WTC11 (cell line): ENCODE data around the gene RPL34. TPM values are rescaled to one million over a fixed set of nuclear protein-coding genes. Genes with fewer than 3 reads are reported as not detected.

Experiments
- ATAC-seq: fragments of 200-7000 bp; cut with Tn5 transposase; 2 replicates; pipeline ENCODE4 v1.10.0; 2021; ENCODE audit warnings: mild to moderate bottlenecking, moderate library complexity
- CTCF ChIA-PET: fragments of 300-600 bp; sonication (Branson Sonifier 250); formaldehyde crosslinking; loops from one replicate; lab custom pipeline; 2021; ENCODE audit warnings: antibody characterized with exemption; lab: Charles Lee
- POLR2A ChIA-PET: fragments of 350-600 bp; sonication (Branson Sonifier 250); formaldehyde crosslinking; loops from one replicate; lab custom pipeline; 2021; ENCODE audit warnings: antibody characterized with exemption; lab: Charles Lee
- DNase-seq: peaks from one replicate; pipeline ENCODE4 v3.0.0; 2021; ENCODE audit warnings: low spot score
- H3K27ac Mint-ChIP-seq: 2 replicates; pipeline ENCODE4 v1.8.0; 2021; ENCODE audit warnings: mixed read lengths
- H3K27me3 Mint-ChIP-seq: 2 replicates; pipeline ENCODE4 v1.8.0; 2021; ENCODE audit warnings: low read depth, mild to moderate bottlenecking, moderate library complexity, mixed read lengths
- H3K36me3 Mint-ChIP-seq: 2 replicates; pipeline ENCODE4 v1.8.0; 2021; ENCODE audit warnings: mixed read lengths
- H3K4me1 Mint-ChIP-seq: 2 replicates; pipeline ENCODE4 v1.8.0; 2022; ENCODE audit warnings: mixed read lengths
- H3K4me3 Mint-ChIP-seq: 2 replicates; pipeline ENCODE4 v1.8.0; 2021; ENCODE audit warnings: mild to moderate bottlenecking, moderate library complexity, mixed read lengths
- H3K9me3 Mint-ChIP-seq: 2 replicates; pipeline ENCODE4 v1.8.0; 2021; ENCODE audit warnings: mixed read lengths
- ARID4B ChIP-seq: sonication (generic); formaldehyde crosslinking; IDR thresholded peaks from 2 replicates; pipeline ENCODE4 v1.8.0; 2023; ENCODE audit warnings: missing genetic modification reagents, mild to moderate bottlenecking, borderline replicate concordance
- ATF1 ChIP-seq: sonication (generic); formaldehyde crosslinking; IDR thresholded peaks from 2 replicates; pipeline ENCODE4 v1.8.1; 2023; ENCODE audit warnings: mild to moderate bottlenecking, moderate library complexity, missing genetic modification reagents
- ATF3 ChIP-seq: sonication (generic); formaldehyde crosslinking; conservative IDR thresholded peaks from 2 replicates; pipeline ENCODE4 v1.8.1; 2022; ENCODE audit warnings: mild to moderate bottlenecking, missing genetic modification reagents
- E2F1 ChIP-seq: sonication (generic); formaldehyde crosslinking; IDR thresholded peaks from 2 replicates; pipeline ENCODE4 v1.8.0; 2022; ENCODE audit warnings: mild to moderate bottlenecking, missing genetic modification reagents
- E2F5 ChIP-seq: sonication (generic); formaldehyde crosslinking; IDR thresholded peaks from 2 replicates; pipeline ENCODE4 v1.8.1; 2022; ENCODE audit warnings: mild to moderate bottlenecking, moderate library complexity, missing genetic modification reagents
- ETV6 ChIP-seq: sonication (generic); formaldehyde crosslinking; IDR thresholded peaks from 2 replicates; pipeline ENCODE4 v1.8.1; 2022; ENCODE audit warnings: mild to moderate bottlenecking, missing genetic modification reagents
- KAT7 ChIP-seq: sonication (generic); formaldehyde crosslinking; IDR thresholded peaks from 2 replicates; pipeline ENCODE4 v1.8.1; 2023; ENCODE audit warnings: missing genetic modification reagents, mild to moderate bottlenecking, borderline replicate concordance
- MYBL2 ChIP-seq: sonication (generic); formaldehyde crosslinking; IDR thresholded peaks from 2 replicates; pipeline ENCODE4 v1.8.1; 2023; ENCODE audit warnings: mild to moderate bottlenecking, moderate library complexity, missing genetic modification reagents
- PREB ChIP-seq: sonication (generic); formaldehyde crosslinking; IDR thresholded peaks from 2 replicates; pipeline ENCODE4 v1.8.1; 2022; ENCODE audit warnings: mild to moderate bottlenecking, missing genetic modification reagents, moderate library complexity, borderline replicate concordance
- PRRX2 ChIP-seq: fragments of 250-450 bp; sonication (Bioruptor Pico); IDR thresholded peaks from 2 replicates; pipeline ENCODE4 v1.8.0; 2021; ENCODE audit warnings: mild to moderate bottlenecking
- ZNF219 ChIP-seq: sonication (generic); formaldehyde crosslinking; IDR thresholded peaks from 2 replicates; pipeline ENCODE4 v1.8.0; 2023; ENCODE audit warnings: missing genetic modification reagents, mild to moderate bottlenecking, borderline replicate concordance
- ZNF232 ChIP-seq: sonication (generic); formaldehyde crosslinking; IDR thresholded peaks from 2 replicates; pipeline ENCODE4 v1.8.0; 2022; ENCODE audit warnings: mild to moderate bottlenecking, missing genetic modification reagents
- ZNF263 ChIP-seq: sonication (generic); formaldehyde crosslinking; IDR thresholded peaks from 2 replicates; pipeline ENCODE4 v1.8.1; 2022; ENCODE audit warnings: low read depth, mild to moderate bottlenecking, moderate library complexity, missing genetic modification reagents
- ZNF317 ChIP-seq: sonication (generic); formaldehyde crosslinking; IDR thresholded peaks from 2 replicates; pipeline ENCODE4 v1.8.1; 2023; ENCODE audit warnings: low read depth, mild to moderate bottlenecking, moderate library complexity, missing genetic modification reagents, borderline replicate concordance
- ZNF416 ChIP-seq: fragments of 250-450 bp; sonication (Bioruptor Pico); IDR thresholded peaks from 2 replicates; pipeline ENCODE4 v1.9.0; 2021; ENCODE audit warnings: mild to moderate bottlenecking, inconsistent platforms
- ZNF425 ChIP-seq: fragments of 250-450 bp; sonication (Bioruptor Pico); conservative IDR thresholded peaks from 2 replicates; pipeline ENCODE4 v1.9.0; 2021; ENCODE audit warnings: mild to moderate bottlenecking
- total RNA-seq: library from RNA; stranded (reverse); gene quantifications from 3 replicates; pipeline ENCODE4 v1.2.3, GENCODE V29; 2021
- TF ChIP-seq, protein P1 (sequence below): sonication (generic); formaldehyde crosslinking; IDR thresholded peaks from 2 replicates; pipeline ENCODE4 v1.8.1; 2023; ENCODE audit warnings: mild to moderate bottlenecking, missing genetic modification reagents
- TF ChIP-seq, protein P2 (sequence below): fragments of 250-450 bp; sonication (Bioruptor Pico); IDR thresholded peaks from 2 replicates; pipeline ENCODE4 v1.9.0; 2021; ENCODE audit warnings: mild to moderate bottlenecking
- TF ChIP-seq, protein P3 (sequence below): sonication (generic); formaldehyde crosslinking; IDR thresholded peaks from 2 replicates; pipeline ENCODE4 v1.8.1; 2022; ENCODE audit warnings: missing genetic modification reagents, borderline replicate concordance

Gene RPL34
- total RNA-seq, 1 experiment from 2014 or later, result 1,253 TPM

GRCh38 chr4:108570993-108571569 lies 49.3 kb upstream of the RPL34 start (continued):
- no peak for TF ChIP-seq ZNF425 (CRISPR knock-in tag)
- TF ChIP-seq PREB, result no peak
- no peak for TF ChIP-seq ZNF263 (CRISPR knock-in tag)
- TF ChIP-seq ZNF317, result no peak
- no peak for TF ChIP-seq KAT7 (CRISPR knock-in tag)

DNA sequence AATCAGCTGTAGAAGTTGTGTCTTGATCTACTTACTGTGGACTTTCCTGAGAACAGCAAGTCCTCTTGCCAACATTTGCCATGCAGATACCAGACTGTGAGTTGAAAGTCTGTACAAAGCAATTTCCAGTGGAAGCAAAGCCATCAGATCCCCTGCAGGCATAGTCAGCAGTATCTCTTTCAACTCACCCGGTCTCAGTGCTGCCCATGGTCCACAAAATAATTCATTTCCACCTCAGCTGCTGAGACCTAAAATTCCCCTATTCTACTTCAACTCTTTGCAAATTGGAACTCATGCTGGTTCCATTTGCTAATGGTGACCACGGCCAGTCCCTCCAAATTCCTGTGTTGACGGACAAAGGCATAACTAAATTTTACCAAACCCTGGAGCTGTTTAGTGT lies 46.0 kb upstream of the RPL34 start:
- no peak; the same call in 1 of the 2 replicates for ATAC-seq
- CTCF ChIA-PET, result interaction anchor here (3.0 kb wide), 1 partner anchor 81 kb away, joined by 12 read pairs; no protein-coding TSS in a partner anchor
- DNase-seq, result no peak
- Mint-ChIP-seq H3K36me3 (no peaks in the 10 kb centered on the region), H3K9me3 (no peaks in the 10 kb centered on the region), H3K4me3 (no peak overlapping the region), H3K27ac (no peak overlapping the region), H3K4me1 (peaks cover 5% of the 10 kb centered on the region; the same call in 1 of the 2 replicates), H3K27me3 (no peaks in the 10 kb centered on the region)
- TF ChIP-seq MYBL2 (CRISPR knock-in tag) (no peak), ZNF317 (peak; percentile 67; the same call in 1 of the 2 replicates)
- POLR2A ChIA-PET, result no interaction called here

DNA sequence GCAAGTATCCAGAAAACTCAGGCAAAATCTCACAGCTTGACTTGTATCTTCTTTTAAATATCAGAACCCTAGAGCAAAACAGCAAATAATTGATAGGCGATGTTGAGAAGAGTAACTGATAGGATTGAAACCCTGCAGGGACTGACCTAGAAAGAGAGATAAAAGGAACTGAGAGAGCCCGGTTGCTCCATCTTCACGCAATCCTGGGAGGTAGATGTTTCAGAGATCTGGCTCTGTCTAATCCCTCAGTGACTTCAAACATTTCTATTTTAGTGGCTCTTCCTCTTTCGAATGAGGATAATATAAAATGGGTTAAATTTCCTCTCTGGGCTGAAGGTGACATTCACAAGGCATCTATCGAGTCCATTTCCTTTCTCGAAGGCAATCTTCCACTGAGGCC lies 39.3 kb upstream of the RPL34 start:
- Mint-ChIP-seq H3K9me3 (no peaks in the 10 kb centered on the region), H3K4me1 (no peaks in the 10 kb centered on the region), H3K36me3 (no peaks in the 10 kb centered on the region), H3K4me3 (no peak overlapping the region), H3K27me3 (no peaks in the 10 kb centered on the region), H3K27ac (no peak overlapping the region)
- POLR2A ChIA-PET, result no interaction called here
- ATAC-seq (no peak), DNase-seq (no peak)
- CTCF ChIA-PET, result interaction anchor here (1.1 kb wide), 1 partner anchor 9 kb away, joined by 9 read pairs; no protein-coding TSS in a partner anchor
- TF ChIP-seq ATF1 (CRISPR knock-in tag) (no peak), ARID4B (no peak), ATF3 (CRISPR knock-in tag) (no peak), ETV6 (CRISPR knock-in tag) (no peak), ZNF416 (CRISPR knock-in tag) (no peak), E2F5 (CRISPR knock-in tag) (no peak), ZNF219 (CRISPR knock-in tag) (no peak), PRRX2 (no peak), E2F1 (CRISPR knock-in tag) (no peak), ZNF232 (CRISPR knock-in tag) (no peak)
- TF ChIP-seq, protein P1, sequence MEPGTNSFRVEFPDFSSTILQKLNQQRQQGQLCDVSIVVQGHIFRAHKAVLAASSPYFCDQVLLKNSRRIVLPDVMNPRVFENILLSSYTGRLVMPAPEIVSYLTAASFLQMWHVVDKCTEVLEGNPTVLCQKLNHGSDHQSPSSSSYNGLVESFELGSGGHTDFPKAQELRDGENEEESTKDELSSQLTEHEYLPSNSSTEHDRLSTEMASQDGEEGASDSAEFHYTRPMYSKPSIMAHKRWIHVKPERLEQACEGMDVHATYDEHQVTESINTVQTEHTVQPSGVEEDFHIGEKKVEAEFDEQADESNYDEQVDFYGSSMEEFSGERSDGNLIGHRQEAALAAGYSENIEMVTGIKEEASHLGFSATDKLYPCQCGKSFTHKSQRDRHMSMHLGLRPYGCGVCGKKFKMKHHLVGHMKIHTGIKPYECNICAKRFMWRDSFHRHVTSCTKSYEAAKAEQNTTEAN, result no peak
- TF ChIP-seq, protein P2, sequence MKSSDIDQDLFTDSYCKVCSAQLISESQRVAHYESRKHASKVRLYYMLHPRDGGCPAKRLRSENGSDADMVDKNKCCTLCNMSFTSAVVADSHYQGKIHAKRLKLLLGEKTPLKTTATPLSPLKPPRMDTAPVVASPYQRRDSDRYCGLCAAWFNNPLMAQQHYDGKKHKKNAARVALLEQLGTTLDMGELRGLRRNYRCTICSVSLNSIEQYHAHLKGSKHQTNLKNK (CRISPR knock-in tag), result no peak
- TF ChIP-seq, protein P3, sequence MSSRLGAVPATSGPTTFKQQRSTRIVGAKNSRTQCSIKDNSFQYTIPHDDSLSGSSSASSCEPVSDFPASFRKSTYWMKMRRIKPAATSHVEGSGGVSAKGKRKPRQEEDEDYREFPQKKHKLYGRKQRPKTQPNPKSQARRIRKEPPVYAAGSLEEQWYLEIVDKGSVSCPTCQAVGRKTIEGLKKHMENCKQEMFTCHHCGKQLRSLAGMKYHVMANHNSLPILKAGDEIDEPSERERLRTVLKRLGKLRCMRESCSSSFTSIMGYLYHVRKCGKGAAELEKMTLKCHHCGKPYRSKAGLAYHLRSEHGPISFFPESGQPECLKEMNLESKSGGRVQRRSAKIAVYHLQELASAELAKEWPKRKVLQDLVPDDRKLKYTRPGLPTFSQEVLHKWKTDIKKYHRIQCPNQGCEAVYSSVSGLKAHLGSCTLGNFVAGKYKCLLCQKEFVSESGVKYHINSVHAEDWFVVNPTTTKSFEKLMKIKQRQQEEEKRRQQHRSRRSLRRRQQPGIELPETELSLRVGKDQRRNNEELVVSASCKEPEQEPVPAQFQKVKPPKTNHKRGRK (CRISPR knock-in tag), result no peak
